RPMI7951 (cell line): ENCODE measurements around the gene DNTTIP2. TPM values are rescaled to one million over a fixed set of nuclear protein-coding genes. Genes with fewer than 3 reads are reported as not detected.
A peak's percentile ranks its signal among the peaks of the same experiment; 100 is the strongest.
"Not testable (repeated sequence)": the region's sequence is repeated elsewhere in the genome, so short reads cannot be mapped to it uniquely, and the experiment has no call there.

Experiments
- DNase-seq: peaks from one replicate; pipeline ENCODE4 v3.0.0-alpha.2; 2012; ENCODE audit warnings: low read depth
- total RNA-seq: library from RNA; depleted of rRNA; stranded (reverse); fragments of >200 nt; shearing (Covaris generic); gene quantifications from 2 replicates; pipeline ENCODE4 v1.2.3, GENCODE V29; 2014

The DNTTIP2 gene
- total RNA-seq, 1 experiment from 2014 or later = 53.9 TPM

GRCh38 chr1:93874025-93874651 lies 4.9 kb downstream of the DNTTIP2 start:
- peak; percentile 37 for DNase-seq

DNA sequence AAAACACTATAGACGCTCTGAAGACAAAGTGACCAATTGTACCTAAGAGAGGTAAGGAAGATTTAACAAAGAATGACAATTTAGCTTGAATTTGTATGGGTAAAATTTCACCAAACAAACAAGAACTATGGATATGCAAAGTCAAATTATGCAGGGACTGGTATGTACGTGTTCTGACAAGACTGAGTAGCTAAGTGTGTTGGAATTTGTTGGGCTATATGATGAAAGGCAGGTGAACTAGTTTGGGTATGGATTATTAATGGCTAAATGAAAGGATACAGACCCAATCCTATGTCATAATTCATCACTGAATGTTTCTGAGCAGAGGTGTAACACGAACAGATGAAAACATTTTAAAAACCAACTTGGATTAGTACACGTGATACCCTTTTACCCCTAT lies 7.6 kb downstream of the DNTTIP2 start:
- DNase-seq = no peak

DNA sequence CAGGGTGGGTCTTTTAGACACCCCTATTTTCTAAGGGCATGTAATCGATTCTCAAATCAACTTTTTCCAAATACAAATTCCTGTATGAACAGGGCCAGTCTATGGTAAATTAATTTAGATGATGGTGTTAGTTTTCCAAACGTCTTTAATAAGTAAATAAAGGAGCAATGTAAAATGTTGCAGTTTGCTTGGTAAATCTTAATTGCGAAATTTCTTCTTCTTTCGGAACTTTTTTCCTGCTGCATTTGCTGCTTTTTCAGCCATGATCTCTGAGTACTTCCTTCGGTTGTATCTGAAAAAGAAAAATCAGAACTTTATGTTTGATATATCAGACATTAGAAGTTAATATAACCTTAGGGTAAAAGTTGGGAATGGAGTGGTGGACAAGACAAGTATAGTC lies 9.4 kb downstream of the DNTTIP2 start:
- no peak for DNase-seq

GRCh38 chr1:93868492-93868891 lies 10.5 kb downstream of the DNTTIP2 start:
- not testable (repeated sequence) for DNase-seq

- no peak for DNase-seq
These were observed 13.8 kb downstream of the DNTTIP2 start for GRCh38 chr1:93865253-93865652.

- DNase-seq = no peak
These were observed 14.8 kb downstream of the DNTTIP2 start for GRCh38 chr1:93864175-93864574.

DNA sequence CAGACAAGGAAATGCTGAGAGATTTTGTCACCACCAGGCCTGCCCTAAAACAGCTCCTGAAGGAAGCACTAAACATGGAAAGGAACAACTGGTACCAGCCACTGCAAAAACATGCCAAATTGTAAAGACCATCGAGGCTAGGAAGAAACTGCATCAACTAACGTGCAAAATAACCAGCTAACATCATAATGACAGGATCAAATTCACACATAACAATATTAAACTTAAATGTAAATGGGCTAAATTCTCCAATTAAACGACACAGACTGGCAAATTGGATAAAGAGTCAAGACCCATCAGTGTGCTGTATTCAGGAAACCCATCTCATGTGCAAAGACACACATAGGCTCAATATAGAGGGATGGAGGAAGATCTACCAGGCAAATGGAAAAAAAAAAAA lies 21.4 kb downstream of the DNTTIP2 start:
- DNase-seq = not testable (repeated sequence)

GRCh38 chr1:93855983-93856382 lies 23.0 kb downstream of the DNTTIP2 start:
- DNase-seq = not testable (repeated sequence)

DNA sequence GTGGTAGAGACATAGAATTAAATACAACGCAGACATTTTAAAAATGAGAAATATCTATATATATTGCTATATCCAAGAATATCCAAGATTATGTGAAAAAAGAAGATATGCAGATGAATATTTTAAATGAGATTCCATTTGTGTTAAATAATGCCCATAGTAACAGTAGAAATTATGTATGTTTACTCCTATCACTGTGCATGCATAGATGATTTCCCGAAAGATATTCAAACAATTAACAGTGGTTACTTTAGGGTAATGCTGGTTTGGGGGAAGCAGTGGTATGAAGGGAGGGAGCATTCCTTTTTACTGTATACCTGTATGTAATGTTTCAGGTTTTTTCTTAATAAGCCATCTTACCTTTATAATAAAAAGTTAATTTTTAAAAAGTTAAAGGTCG lies 25.1 kb downstream of the DNTTIP2 start:
- DNase-seq = no peak

- no peak for DNase-seq
These were observed 27.1 kb downstream of the DNTTIP2 start for GRCh38 chr1:93851878-93852277.

- DNase-seq = no peak
These were observed 27.7 kb downstream of the DNTTIP2 start for GRCh38 chr1:93851327-93851712.

GRCh38 chr1:93850687-93851326 lies 28.2 kb downstream of the DNTTIP2 start:
- peak; percentile 70 for DNase-seq

DNA sequence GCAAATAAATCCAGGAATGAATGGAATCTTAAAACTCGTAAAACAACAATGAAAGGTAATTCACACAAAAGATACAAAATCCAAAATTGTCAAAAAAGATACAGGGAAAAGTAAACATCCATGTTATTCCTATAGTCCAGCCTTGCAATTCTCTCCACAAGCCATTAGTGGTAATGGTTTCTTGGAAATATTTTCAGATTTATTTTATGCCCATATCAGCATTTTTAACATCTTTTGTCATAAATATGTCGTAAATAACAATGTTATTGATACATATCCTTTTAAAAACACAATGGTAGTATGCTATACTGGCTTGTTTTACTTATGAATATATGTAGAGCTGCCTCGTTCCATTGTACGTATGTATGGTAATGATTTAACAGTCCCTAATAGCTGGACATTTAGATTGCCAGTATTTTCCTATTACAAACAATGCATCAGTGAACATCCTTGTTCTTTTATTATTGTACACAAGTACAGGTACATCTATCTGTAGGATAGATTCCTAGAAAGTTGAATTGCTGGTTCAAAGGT lies 30.6 kb downstream of the DNTTIP2 start:
- DNase-seq = no peak

GRCh38 chr1:93847811-93848288 lies 31.2 kb downstream of the DNTTIP2 start:
- peak; percentile 84 for DNase-seq

GRCh38 chr1:93846992-93847810 lies 31.8 kb downstream of the DNTTIP2 start:
- peak; percentile 86 for DNase-seq

DNA sequence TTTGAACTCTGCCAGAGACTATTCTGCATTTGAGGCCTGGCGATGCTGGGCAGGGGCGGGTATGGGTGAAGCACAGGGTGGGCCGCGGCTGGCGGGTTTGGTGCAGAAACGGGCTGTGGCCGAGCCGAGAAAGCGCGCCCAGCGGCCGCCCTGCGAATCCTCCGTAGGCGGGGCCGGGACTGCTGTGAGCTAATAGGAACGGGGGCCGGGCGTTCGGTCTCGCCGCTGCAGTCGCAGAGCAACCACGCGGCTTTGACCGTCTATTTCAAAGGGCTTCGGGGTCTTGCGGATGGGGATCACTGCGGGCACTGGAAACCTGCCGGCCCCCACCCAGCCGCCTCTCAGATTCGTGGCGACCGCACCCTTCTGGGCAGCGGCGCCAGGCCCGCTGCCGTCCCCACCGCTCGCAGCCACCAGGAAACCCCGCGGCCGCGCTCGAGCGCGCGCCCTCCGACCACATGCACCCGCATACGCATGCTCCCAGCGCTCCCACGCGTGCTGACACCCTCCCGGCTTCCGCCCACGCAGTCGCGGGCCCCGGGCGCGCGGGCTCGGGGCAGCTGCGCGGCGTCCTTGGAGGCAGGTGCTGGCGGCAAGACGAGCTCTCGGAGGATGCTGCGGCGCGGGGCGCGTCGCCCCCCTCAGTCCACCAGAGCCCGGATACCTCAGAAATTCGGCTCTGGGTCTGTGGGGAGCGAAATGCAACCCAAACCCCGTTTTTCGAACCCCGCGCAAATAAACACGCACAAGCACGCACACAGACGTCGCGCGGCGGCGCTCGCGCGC lies 32.6 kb downstream of the DNTTIP2 start:
- peak; percentile 84 for DNase-seq

GRCh38 chr1:93845538-93846205 lies 33.3 kb downstream of the DNTTIP2 start:
- peak; percentile 76 for DNase-seq

DNA sequence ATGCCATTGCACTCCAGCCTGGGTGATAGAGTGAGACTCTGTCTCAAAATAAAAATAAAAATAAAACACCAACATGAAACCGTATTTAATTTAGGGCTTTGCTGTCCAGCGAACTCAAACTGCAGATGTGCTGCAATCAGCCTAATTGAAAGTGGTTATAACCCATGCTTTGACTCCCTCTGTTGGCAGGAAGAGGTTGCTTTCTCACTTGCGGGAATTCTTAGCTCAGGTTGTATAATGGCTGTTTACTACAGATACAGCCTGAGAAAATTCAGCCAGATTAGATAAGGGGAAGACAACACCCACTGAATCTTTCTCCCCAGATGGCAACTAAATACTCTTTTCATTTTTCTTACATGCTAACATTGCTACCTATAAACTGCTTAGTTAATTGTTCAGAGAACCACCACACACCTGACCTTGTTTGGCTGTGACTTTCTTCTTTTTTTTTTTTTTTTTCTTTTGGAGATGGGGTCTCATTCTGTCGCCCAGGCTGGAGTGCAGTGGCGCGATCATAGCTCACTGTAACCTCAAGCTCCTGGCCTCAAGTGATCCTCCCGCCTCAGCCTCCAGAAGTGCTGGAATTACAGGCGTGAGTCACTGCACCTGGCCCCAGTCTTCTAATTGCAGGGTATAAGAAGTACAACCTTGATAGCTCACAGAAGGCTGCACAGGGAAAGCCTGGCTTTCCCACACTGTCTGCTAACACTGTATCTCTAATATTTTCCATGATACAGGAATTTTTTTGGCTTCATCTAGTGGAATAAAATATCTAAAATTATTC lies 34.6 kb downstream of the DNTTIP2 start:
- DNase-seq = peak; percentile 79

- DNase-seq = peak; percentile 39
These were observed 36.1 kb downstream of the DNTTIP2 start for GRCh38 chr1:93842750-93843500.
